Muscle of leg (tissue), 11 donors: ENCODE data around the gene ACTL8. TPM values are rescaled to one million over a fixed set of nuclear protein-coding genes. Genes with fewer than 3 reads are reported as not detected.

Experiments
- DNase-seq: peaks from one replicate; pipeline ENCODE4 v3.0.0; 2013
- H3K27ac ChIP-seq: one replicate; pipeline ENCODE4 v1.5.1; 2013; ENCODE audit warnings: mild to moderate bottlenecking, low read length, control low read depth
- H3K27me3 ChIP-seq: one replicate; pipeline ENCODE4 v1.6.1; 2013; ENCODE audit warnings: low read length; ENCODE audit not compliant: control insufficient read depth, insufficient read depth
- H3K36me3 ChIP-seq: one replicate; pipeline ENCODE4 v1.6.1; 2013; ENCODE audit warnings: low read length; ENCODE audit not compliant: control insufficient read depth, insufficient read depth
- H3K4me1 ChIP-seq: one replicate; pipeline ENCODE4 v1.6.1; 2013; ENCODE audit warnings: low read length; ENCODE audit not compliant: control insufficient read depth, insufficient read depth
- H3K4me3 ChIP-seq: one replicate; pipeline ENCODE4 v1.5.1; 2013; ENCODE audit warnings: low read length, control low read depth
- H3K9me3 ChIP-seq: replicated peaks from 2 replicates; pipeline ENCODE4 v1.6.1; 2013; ENCODE audit warnings: low read depth, low read length; ENCODE audit not compliant: control insufficient read depth
- WGBS: methylation state at CpG from one replicate; pipeline ENCODE4 v1.1.5; 2013; ENCODE audit warnings: missing lambda C conversion rate; ENCODE audit not compliant: insufficient coverage; 5-methylcytosine and 5-hydroxymethylcytosine counted together
- polyA plus RNA-seq, 8 donors: library from polyadenylated mRNA; unstranded; fragments of 120-200 nt; gene quantifications; one replicate each; pipeline versions ENCODE4 v1.2.1 to v1.2.3, GENCODE V29; 2013; ENCODE audit warnings: inconsistent platforms in 1 of 8, low replicate concordance in 1 of 8; ENCODE audit not compliant: insufficient read length in 8 of 8, insufficient read depth in 1 of 8
- total RNA-seq: library from RNA; stranded (reverse); fragments of 120-200 nt; gene quantifications from one replicate; pipeline ENCODE4 v1.2.4, GENCODE V29; 2013

Gene ACTL8
- total and polyA plus RNA-seq, 9 donors = not detected

DNA sequence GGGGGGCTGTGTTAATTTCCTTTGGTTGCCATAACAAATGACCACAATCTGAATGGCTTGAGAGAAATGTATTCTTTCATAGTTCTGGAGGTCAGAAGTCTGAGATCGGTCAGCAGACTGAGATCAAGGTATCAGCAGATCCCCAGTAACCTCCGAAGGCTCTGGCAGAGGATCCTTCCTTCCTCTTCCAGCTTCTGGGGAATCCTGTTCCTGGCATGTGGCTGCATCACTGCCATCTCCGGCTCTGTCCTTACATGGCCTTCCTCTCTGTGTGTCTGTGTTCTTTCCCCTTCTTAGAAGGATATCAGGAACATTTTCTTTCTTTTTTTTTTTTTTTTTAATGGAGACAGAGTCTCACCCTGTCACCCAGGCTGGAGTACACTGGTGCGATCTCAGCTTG lies 25.8 kb downstream of the ACTL8 start:
- Histone ChIP-seq H3K9me3 (no peaks in the 10 kb centered on the region), H3K36me3 (no peaks in the 10 kb centered on the region), H3K4me3 (no peak overlapping the region), H3K27me3 (no peaks in the 10 kb centered on the region), H3K27ac (no peak overlapping the region), H3K4me1 (peaks cover 3% of the 10 kb centered on the region)
- no CpG with 5 or more reads among the region's 4 CpGs for WGBS
- no peak for DNase-seq

DNA sequence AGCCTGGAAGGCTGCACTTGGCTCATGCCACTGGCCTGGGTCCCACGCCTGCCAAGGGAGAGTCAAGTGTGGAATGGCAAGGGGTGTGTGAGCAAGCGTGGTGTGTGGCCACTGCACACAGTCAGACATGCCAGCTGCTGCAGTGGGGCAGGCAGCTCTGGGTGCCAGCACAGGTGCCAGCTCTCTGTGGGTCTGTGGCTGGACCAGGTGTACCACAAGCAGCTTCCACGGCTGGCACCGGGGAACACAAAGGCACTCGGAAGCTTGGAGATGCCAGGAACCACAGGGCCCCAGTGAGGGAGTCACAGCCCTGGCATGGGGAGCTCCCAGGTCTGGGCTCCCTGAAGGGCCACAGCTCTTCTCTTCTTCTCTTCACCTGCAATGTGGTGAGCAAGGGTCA lies 34.8 kb downstream of the ACTL8 start:
- no peak overlapping the region for H3K4me3 ChIP-seq
- no peak for DNase-seq
- no peaks in the 10 kb centered on the region for H3K4me1 ChIP-seq
- H3K27ac ChIP-seq = no peak overlapping the region
- WGBS = 89% methylated on average over 4 of the region's 5 CpGs
- peaks cover 2% of the 10 kb centered on the region for H3K27me3 ChIP-seq
- H3K36me3 ChIP-seq = no peaks in the 10 kb centered on the region
- H3K9me3 ChIP-seq = peaks cover 2% of the 10 kb centered on the region

DNA sequence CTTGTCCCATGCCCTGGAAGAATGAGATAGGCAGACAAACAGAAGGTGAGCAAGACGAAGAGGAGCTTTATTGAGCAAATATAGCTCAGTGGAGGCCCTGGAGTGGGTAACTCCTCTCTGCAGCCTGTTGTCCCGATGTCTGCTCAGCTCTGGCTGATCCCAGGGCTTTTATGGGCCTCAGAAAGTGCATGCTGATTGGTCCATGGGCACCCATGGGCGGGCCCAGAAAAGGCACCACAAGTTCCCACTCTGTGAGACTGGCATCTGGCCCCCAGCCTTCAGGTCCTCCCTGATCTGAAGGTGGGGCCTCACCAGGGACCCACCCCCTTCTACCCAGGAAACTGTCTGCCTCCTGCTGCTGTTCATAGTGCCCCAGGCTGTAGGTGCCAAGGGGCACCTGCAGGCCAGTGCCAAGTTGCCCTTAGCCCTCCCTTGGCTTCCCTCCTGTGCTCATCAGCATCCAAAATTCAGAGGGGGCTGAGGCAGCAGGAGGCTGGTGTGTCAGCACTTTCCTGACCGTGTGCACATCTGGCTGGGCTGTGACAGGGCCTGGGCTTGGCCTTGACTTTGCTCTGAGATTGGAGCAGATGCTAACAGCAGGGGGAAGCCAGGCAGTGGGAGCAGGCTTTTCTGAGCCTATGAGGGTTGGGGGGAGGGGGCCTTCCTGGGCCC lies 35.4 kb downstream of the ACTL8 start:
- H3K4me1 ChIP-seq = no peaks in the 10 kb centered on the region
- 61% methylated on average over 4 of the region's 4 CpGs for WGBS
- no peak overlapping the region for H3K27ac ChIP-seq
- no peaks in the 10 kb centered on the region for H3K36me3 ChIP-seq
- peaks cover 2% of the 10 kb centered on the region for H3K9me3 ChIP-seq
- peaks cover 2% of the 10 kb centered on the region for H3K27me3 ChIP-seq
- DNase-seq = peak; percentile 15
- H3K4me3 ChIP-seq = no peak overlapping the region

DNA sequence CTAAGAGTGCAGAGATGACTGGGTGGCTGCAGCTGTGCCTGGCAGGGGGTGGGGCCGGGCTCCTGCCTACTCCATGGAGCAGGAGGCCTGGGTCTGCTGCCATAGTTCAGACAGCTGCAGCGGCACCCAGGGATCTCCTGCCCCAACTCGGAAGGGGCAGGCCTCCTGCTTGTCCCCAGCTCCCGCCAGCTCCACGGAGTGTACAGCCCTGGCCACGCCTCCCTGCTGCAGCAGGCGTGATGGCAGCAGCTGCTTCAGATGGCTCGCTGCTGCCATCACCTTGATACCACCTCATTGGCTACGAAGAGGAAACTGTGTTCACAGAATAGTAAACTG lies 35.9 kb downstream of the ACTL8 start:
- peaks cover 2% of the 10 kb centered on the region for H3K9me3 ChIP-seq
- H3K27ac ChIP-seq = no peak overlapping the region
- WGBS = 52% methylated on average over 8 of the region's 9 CpGs
- H3K36me3 ChIP-seq = no peaks in the 10 kb centered on the region
- no peak overlapping the region for H3K4me3 ChIP-seq
- H3K4me1 ChIP-seq = no peaks in the 10 kb centered on the region
- peak; percentile 12 for DNase-seq
- H3K27me3 ChIP-seq = peaks cover 2% of the 10 kb centered on the region

DNA sequence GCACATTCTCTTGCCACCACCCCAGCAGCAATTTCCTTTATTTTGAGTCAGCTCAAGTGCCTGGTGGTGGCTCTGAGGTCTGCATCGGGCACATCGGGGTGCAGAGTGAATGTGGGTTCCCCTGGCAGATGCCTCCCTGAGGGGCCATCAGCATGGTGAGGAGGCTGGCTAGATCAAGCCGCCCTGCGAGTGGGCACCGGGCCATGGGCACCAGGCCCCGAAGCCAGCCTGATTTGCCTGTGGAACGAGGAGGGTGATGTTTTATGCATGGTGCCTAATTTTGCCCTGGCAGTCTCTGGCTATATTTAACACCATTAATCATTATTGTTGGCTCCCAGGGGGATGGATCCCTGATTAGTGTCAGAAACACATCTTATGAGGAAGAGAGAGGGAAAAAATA lies 36.3 kb downstream of the ACTL8 start:
- Histone ChIP-seq H3K27ac (no peak overlapping the region), H3K27me3 (peaks cover 4% of the 10 kb centered on the region), H3K9me3 (peaks cover 2% of the 10 kb centered on the region), H3K4me3 (no peak overlapping the region), H3K4me1 (no peaks in the 10 kb centered on the region), H3K36me3 (no peaks in the 10 kb centered on the region)
- DNase-seq = no peak
- WGBS = 90% methylated on average over 2 of the region's 7 CpGs

DNA sequence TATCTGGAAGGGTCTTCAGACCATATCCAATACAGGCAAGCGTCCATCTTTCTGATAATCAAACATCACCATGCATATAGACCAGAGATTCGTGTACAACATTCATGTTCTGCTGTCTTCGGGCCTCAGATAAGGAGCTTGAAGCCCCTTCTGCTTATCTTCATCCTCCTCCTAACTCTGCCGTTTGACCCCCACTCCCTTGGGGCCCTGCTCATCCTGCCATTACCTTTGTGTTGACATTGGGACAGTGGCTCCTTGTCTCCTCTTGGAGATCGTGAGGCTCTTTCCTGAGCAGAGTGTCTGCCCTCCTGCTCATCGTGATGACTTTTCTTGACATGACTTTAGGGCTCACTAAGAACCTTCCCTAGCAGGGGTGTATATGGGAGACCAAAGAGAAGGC lies 37.3 kb downstream of the ACTL8 start:
- Histone ChIP-seq H3K4me1 (no peaks in the 10 kb centered on the region), H3K27ac (no peak overlapping the region), H3K9me3 (peaks cover 2% of the 10 kb centered on the region), H3K27me3 (peaks cover 7% of the 10 kb centered on the region), H3K4me3 (no peak overlapping the region), H3K36me3 (no peaks in the 10 kb centered on the region)
- no peak for DNase-seq
- 80% methylated on average over 4 of the region's 6 CpGs for WGBS

DNA sequence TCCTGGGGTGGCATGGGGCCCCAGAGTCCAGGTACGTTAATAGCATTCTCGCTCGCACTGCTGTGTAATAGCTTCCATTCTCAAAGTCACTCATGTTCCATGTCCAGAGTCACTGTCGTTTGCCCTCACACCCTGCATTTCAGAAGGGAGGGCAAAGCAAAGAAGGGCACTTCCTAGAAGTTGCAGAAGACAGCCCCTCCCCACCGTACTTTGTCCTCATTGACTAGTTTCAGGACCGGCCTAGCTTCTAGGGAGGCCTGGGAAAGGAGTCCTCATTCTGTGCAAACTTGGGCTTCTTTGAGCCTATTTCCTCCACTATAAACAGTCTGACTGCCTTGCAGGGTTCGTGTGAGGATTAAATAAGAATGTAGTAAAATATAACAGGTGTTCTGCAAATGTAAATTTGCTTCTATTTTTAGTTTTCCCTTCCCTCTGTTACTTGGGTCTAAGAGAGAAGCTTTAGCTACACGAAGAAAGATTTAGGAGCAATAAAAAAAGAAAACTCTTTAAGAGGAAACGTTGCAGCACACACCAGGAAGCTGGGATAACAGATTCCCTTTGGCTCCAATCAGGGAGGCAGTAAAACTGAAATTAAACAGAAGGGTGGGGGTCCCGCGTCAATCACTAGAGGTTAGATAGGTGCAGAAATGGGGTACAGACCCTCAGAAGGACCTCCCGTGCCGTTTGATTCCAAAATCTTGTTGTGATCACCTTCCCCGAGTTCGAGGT lies 40.1 kb downstream of the ACTL8 start:
- H3K4me1 ChIP-seq = no peaks in the 10 kb centered on the region
- H3K36me3 ChIP-seq = no peaks in the 10 kb centered on the region
- peaks cover 1% of the 10 kb centered on the region for H3K9me3 ChIP-seq
- peaks cover 11% of the 10 kb centered on the region for H3K27me3 ChIP-seq
- no peak for DNase-seq
- no peak overlapping the region for H3K4me3 ChIP-seq
- H3K27ac ChIP-seq = no peak overlapping the region
- 51% methylated on average over 11 of the region's 15 CpGs for WGBS

DNA sequence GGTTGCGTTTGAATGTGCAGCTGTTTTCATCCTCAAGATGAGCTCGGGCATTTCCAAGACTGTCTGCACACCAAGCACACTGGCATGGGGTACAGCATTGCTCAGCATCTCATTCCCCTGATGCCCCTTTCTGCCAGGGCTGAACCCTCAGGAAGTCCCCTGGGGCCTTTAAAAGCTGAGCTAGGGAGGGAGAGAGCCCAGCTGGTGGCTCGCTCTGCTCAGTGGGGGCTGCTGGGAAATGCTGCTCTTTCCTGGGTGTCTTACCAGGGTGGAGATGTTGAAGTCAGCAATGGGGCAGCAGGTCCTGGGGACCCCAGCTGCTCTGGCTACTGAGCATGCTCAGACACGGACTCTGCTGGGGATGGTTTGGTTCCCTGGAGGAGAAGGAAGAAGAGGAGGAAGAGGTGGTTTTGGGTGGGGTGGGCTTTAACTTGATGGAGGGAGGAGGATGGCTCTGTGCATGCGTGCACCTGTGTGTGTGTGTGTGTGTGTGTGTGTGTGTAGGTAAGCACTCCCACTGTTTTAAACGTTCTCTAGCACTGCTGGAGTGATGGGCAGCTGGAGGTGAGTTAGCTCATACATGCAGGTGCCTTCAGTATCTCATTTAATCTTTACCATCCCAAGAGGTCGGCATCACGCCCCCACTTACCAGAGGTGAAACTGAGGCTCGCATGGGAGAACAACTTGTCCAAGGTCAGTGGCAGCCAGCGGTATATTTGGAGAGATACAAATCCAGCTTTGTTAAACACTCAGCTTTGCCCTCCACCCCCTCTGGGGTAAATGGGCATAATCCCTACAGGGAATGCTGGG lies 40.9 kb downstream of the ACTL8 start:
- Histone ChIP-seq H3K4me1 (no peaks in the 10 kb centered on the region), H3K4me3 (no peak overlapping the region), H3K27ac (no peak overlapping the region), H3K36me3 (no peaks in the 10 kb centered on the region), H3K9me3 (no peaks in the 10 kb centered on the region), H3K27me3 (peaks cover 11% of the 10 kb centered on the region)
- 50% methylated on average over 8 of the region's 10 CpGs for whole genome bisulfite sequencing
- DNase-seq = no peak

DNA sequence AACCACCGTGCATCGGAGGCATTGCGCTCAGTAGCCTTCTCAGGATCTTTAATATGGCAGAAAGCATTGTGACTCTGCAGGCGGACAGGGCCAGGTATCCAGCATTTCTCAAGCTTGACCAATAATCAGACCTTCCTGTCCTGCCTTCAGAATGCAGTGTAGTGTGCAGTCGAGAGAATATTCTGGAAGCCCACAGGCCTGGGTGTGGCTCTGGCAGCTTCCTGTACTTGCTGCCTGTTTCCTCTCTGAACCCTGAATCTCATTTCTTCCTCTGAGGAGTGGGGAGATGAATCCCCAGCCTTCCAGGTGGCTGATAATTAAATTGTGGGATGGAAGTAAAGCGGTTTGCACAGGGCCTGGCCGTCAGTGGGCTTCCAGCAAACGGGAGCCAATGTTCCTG lies 42.3 kb downstream of the ACTL8 start:
- H3K4me3 ChIP-seq = no peak overlapping the region
- no peaks in the 10 kb centered on the region for H3K36me3 ChIP-seq
- H3K27me3 ChIP-seq = peaks cover 11% of the 10 kb centered on the region
- H3K4me1 ChIP-seq = no peaks in the 10 kb centered on the region
- no peaks in the 10 kb centered on the region for H3K9me3 ChIP-seq
- no peak overlapping the region for H3K27ac ChIP-seq
- DNase-seq = no peak
- WGBS = 55% methylated on average over 7 of the region's 8 CpGs

DNA sequence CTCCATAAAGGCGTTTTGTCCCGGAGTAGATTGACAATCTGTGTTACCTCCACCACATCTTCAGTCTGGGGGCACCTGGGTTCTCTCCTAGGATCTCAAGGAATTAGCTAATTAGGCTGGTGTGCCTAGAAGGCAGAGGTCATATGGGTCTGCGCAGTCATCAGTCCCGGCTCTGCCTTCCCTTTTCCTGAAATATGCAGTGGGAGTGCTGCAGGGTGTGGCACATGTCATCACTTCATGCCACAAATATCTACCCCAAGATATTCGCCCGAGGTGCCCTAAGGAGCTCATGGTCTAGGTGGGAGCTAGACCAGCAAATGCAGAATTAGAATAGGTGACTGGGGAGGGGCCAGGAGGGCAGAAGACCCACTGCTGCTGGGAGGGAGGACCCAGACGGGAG lies 42.9 kb downstream of the ACTL8 start:
- DNase-seq = no peak
- H3K4me3 ChIP-seq = no peak overlapping the region
- H3K27me3 ChIP-seq = peaks cover 11% of the 10 kb centered on the region
- H3K27ac ChIP-seq = no peak overlapping the region
- WGBS = 38% methylated on average over 1 of the region's 7 CpGs
- no peaks in the 10 kb centered on the region for H3K9me3 ChIP-seq
- H3K4me1 ChIP-seq = no peaks in the 10 kb centered on the region
- H3K36me3 ChIP-seq = no peaks in the 10 kb centered on the region
